ENCODE data around the gene ASXL3.

The ASXL3 gene

DNA sequence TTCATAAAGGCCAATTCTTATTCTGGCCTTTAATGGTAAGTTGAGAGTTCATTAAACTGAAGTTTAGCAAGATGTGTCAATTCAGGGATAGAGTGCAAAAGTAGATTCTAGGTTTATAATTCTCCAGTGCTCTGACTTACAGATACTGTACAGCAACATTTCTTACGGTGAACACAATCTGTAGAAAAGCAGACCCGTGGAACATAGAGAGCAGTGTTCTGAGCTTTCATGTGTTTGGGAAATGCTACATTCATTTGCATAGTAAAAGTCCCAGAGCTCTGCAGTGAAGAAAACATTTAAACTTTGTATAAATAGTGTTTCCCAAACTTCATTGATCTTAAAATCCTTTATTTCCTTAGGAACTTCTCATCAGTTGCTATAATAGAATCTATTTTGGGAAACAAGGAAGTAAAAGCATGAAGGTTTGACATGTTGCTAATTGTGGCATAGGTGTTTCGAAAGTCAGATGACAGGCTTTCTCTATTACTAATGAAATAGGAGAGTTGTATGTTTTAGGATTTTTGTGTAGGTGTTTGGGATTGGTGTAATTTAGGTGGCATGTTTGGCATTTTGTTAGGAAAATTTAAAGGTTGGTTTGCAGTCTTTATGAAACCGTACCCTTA lies 138.2 kb downstream of the ASXL3 start:
- DNase-seq (ENCODE audit: low read depth in 2 of 2) = no peak

DNA sequence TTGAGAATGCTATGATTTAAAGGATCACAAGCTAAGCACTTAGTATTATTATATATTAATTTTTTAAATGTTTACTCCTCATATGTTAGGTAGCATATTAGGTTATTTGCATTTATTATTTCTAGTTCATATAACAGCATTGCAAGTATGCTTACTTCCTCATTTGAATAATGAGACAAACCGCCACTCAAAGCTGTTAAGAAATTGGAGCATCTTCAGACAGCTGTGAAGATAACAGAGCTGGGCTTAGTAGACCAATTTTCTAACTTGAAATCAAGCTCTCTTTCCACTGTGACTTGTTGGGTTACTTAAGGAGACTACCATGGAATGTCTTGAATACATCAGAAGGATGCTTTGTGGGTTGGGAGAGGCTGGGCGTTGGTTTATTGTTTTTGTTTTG lies 139.3 kb downstream of the ASXL3 start:
- DNase-seq (ENCODE audit: low read depth in 2 of 2) = no peak

DNA sequence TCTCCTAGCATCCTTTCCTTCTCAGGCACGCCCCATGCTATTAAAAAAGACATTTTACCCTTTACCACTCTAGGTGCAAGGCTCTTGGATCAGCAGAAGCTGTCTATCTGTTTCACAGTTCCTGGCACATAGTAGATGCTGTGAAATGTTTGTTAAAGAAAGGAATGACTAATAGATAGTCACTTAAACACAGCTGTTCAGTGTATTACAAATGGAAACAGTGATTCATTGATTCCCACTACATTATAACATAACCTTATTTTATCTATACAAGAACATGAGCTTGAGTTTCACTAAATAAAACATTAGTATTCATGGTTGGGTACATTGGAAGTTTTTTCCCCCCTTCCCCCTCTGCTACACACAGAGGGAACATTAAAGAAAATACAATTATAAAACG lies 142.1 kb downstream of the ASXL3 start:
- DNase-seq (ENCODE audit: low read depth in 2 of 2) = no peak

DNA sequence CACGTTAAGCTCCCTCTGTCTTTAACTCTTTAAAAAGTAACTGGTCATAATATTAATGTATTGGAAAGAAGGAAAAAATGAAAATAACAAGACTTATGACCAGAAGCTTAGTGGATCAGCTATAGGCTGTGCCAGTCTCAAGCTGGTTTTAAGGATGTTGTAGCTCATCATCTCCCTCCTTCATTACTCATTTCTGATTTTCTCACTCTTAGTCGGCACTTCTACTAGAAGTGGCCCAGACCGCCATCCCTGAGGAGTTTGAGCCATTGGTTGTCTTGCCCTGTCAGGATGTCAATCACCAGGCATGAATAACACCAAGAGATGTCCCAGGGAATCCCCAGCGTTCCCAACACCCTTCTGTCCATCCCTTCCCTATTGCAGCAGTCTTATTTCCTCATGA lies 151.5 kb downstream of the ASXL3 start:
- no peak for DNase-seq (ENCODE audit: low read depth in 2 of 2)

DNA sequence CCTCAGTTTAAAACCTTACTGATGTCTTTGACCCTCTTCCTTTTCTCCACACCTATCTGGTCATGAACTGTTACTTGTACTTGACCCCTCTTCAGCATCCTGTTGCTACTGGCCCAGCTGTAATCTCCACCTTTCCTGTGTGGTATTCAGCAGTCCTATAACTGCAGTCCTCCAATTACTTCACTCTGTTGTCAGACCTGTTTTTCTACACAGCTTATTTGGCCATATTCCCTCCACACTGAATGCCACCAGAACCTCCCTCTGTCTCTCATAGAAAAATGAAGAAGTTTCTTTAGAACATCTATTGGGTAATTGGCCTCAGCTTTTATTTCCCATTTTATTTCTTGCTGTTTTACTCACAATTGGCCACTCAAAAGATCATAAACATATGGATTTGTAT lies 155.4 kb downstream of the ASXL3 start:
- no peak for DNase-seq (ENCODE audit: low read depth in 2 of 2)

DNA sequence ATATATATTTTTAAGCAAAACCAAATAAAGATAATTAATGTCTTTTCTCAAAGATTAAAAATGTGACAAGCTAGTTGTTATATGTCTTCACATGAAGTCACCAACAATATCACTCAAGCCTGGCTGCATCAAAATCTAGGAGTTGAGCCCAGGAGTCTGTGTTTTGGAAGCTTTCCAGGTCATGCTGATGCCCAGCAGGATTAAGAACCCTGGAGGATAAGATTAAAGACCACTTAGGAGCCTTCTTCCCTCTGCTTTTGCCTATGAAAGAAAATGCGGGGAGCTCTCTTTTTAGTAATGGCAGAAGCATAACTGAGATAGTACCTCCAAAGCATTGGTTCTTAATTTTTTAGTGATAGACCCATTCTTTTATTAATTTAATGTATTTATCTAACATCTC lies 157.4 kb downstream of the ASXL3 start:
- DNase-seq (ENCODE audit: low read depth in 2 of 2) = no peak

DNA sequence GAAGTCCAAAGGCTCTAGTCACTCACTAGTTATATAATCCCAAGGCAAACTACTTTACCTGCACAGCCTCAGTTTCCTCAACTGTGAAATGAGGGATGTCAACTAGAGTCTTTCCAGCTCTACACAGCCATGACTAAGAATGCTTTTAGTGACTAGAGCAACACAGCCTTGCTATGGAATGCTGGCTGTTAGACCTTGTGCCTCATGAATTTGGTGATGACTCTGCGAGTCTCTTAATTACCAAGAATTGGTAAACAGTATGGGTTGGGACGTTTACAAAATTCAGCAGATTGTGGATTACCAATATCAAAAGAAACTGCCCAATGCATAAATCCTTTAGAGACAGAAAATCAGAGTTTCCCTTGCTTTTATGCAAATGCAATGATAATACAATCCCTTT lies 163.7 kb downstream of the ASXL3 start:
- DNase-seq (ENCODE audit: low read depth in 2 of 2) = no peak

DNA sequence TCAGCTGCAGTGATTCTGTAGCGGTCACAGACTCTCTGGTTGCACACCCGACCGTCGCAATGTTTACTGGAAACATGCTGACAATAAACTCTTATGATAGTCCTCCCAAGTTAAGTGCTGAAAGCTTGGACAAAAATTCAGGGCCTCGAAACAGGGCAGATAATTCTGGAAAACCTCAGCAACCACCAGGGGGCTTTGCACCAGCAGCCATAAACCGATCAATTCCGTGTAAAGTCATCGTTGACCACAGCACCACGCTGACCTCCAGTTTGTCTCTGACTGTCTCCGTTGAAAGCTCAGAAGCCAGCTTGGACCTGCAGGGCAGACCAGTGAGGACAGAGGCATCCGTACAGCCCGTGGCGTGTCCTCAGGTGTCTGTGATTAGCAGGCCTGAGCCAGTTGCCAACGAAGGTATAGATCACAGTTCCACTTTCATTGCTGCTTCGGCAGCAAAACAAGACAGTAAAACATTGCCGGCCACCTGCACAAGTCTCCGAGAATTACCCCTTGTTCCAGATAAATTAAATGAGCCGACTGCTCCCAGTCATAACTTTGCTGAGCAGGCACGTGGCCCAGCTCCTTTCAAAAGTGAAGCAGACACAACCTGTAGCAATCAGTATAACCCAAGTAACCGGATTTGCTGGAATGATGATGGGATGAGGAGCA lies 166.1 kb downstream of the ASXL3 start:
- DNase-seq (ENCODE audit: low read depth in 2 of 2) = no peak

DNA sequence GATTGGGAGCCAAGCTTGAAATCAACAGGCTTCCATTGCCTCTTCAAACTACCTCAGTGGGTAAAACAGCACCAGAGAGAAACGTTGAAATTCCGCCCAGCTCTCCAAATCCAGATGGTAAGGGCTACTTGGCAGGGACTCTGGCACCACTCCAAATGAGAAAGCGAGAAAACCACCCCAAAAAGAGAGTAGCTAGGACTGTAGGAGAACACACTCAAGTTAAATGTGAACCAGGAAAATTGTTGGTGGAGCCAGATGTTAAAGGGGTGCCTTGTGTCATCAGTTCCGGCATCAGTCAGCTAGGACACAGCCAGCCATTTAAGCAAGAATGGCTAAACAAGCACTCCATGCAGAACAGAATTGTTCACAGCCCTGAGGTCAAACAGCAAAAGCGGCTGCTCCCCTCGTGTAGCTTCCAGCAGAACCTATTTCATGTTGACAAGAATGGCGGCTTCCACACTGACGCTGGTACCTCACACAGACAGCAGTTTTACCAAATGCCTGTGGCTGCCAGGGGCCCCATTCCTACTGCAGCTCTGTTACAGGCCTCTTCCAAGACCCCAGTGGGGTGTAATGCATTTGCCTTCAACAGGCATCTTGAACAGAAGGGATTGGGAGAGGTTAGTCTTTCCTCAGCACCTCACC lies 167.3 kb downstream of the ASXL3 start:
- no peak for DNase-seq (ENCODE audit: low read depth in 2 of 2)

DNA sequence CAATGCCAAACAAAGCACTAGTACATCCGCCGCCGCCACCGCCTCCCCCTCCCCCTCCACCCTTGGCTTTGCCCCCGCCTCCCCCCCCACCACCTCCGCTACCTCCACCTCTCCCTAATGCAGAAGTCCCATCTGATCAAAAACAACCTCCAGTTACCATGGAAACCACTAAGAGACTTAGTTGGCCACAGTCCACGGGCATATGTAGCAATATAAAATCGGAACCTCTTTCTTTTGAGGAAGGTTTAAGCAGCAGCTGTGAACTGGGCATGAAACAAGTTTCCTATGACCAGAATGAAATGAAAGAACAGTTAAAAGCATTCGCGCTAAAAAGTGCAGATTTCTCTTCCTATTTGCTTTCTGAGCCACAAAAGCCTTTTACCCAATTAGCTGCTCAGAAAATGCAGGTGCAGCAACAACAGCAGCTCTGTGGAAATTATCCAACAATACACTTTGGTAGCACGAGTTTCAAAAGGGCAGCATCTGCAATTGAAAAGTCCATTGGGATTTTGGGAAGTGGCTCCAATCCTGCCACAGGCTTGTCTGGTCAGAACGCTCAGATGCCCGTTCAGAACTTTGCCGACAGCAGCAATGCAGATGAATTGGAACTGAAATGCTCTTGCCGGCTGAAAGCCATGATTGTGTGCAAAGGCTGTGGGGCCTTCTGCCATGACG lies 168.0 kb downstream of the ASXL3 start:
- DNase-seq (ENCODE audit: low read depth in 2 of 2) = no peak

DNA sequence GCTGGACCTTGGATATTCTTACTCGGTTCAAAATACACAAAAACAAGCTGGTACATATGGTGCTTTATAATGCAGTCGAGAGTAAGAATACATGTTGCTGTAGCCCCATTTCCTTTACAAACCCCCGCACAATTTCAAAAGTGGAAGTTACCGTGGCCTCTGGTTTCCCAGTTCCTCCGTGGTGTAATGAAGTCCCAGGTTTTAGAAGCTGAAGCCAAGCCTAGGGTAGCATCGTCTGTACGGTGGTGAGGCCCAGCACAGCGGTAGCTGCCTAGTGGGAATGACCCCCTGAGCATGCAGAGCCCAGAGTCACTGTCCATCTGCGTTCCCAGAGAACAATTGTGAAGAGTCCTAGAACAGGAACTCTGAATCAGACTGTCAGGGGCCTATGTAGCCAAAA lies 171.8 kb downstream of the ASXL3 start:
- DNase-seq (ENCODE audit: low read depth in 2 of 2) = no peak

DNA sequence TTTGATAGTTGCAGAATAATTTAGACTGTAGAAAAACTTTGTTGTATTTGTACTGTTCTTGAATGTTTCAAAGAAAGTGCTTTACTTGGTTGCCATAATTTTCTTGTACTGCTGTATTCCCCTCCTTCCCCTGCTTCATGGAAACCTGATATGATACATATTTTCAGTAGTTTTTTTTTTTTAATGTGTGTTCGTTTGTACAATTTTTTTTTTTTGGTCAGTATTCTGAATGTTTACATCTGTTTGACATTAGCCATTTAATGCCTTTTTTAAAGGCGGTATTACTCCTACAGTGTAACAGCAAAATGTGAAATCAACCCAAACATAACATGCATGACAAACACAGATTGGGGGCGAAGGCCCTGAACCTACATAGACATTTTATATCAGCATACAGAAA lies 172.3 kb downstream of the ASXL3 start:
- DNase-seq (ENCODE audit: low read depth in 2 of 2) = no peak

DNA sequence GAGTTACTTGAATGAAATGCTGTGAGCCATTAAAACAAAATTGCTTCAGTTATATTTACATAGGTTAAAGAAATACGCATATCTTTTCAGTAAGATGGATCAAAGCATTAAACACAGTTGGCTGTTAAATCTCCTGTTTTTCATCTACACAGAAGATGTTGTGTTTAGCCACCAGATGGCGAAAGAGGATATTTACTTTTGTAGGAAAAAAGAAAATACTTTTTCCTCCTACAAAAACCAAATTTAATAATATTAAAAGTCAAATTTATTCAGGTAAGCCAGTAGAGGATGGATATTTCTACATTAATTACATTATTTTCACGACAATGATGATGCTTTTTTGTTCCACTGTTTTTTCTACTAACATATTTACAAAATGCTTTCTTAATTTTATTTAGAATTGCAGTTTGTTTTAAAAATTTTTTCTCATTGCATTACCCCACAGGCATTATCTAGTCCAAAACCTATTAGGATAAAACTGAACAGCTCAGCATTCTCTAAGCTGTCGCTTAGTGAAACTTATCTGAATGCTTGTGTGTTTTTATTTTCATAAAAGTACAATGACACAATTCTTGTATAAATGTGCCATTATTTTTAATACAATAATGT lies 173.7 kb downstream of the ASXL3 start:
- no peak for DNase-seq (ENCODE audit: low read depth in 2 of 2)

DNA sequence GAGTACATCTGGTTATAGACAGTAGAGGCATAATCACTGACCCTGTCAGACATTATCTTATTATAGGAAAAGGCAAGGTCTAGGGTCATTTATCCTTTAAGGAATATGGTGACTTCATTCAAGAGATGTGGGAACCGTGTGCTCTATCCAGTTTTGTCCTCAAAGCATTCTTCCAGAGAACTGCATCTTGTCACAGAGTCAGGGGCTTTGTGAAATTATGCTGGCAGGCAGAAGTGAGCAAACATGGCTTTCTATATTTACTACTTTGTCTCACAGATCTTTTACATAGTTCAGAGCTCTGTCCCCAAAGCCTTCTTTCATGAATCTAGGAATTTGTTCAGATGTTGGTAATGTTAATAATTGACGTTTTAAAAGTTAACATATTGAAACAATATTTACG lies 177.4 kb downstream of the ASXL3 start:
- DNase-seq (ENCODE audit: low read depth in 2 of 2) = no peak

DNA sequence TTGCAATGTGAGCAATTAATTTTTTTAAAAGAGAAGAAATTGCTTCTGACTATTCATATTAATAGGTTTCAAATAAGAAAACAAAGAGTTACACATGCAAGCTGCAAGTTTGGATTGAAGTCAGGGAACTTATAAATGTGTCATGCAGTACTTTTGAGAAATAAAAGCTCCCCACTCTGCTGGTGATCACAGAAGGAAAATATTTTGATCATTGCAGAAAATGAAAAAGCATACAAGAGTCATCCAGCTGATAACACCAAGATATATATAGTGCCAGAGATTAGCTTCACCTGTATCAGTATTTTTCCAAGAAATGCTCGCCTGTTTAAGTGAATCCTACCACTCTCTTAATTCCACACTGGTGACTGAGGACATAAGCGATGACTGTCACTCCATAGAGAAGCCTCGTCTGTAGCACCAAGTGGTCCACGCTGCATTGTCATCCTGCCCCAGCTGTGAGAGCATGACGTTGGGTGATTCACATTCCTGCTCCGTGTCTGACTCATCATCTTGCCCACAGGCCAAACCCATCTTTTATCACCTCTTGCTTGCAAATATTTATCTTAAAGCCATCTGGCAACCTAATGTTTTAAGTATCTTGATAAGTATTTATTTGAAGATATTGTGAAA lies 178.0 kb downstream of the ASXL3 start:
- no peak for DNase-seq (ENCODE audit: low read depth in 2 of 2)

DNA sequence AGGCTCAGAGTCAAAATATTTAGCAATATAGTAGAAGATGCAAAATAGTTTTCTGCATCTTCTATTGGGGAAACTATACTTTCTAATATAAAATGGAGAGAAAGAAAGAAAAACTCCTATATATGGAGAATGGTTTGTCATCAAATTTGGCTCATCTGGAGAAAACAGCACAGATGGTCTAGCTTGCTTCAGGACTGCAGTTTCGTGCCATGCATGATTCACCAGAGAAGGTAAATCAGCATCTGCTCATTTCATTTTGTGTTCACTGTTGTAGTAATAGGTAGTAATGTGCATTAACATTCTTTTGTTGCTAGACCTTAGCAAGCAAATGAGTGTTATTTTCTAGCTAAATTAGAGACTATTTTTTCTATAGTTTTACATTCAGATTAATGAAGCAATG lies 179.0 kb downstream of the ASXL3 start:
- DNase-seq (ENCODE audit: low read depth in 2 of 2) = no peak

DNA sequence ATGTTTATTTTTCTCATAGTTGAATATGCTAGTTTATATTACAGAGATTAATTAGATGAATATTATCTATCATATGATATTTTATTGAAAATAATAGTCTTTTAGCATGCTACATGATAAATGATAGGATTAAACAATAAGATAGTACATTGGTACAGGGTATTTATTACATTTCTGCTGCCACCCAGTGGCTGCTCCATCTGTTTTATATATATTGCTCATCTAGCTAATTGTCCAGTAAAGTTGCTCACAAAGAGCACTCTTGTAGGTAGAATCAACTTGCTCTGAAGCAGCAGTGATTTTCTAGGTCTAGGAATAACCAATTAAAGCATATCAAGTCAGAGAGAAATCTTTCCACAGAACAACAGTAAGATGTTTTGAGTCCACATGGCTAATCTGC lies 183.3 kb downstream of the ASXL3 start:
- no peak for DNase-seq (ENCODE audit: low read depth in 2 of 2)

DNA sequence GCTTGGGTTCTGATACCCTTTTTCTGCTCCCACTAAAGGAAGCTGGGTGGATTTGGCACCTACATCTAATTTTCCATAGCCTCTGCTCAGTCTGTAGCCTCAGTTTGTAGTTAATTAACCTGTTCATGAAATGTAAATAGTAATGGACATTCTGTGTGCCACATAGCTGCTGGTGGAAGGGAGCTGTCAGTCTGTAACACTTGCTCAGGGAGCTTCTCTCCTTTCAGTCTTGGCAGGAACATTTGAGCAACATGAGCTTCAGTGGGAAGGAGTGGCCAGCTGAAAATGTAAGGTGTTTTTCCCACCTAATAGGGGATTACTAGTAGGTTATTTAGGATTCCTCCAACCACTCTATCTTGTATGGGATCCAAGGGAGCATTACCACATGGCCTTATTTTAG lies 203.4 kb downstream of the ASXL3 start:
- DNase-seq (ENCODE audit: low read depth in 2 of 2) = no peak
